Measurements from ENCODE around the gene ATXN2. TPM values are rescaled to one million over a fixed set of nuclear protein-coding genes. Genes with fewer than 3 reads are reported as not detected.
A peak's percentile ranks its signal among the peaks of the same experiment; 100 is the strongest.
"Not testable (repeated sequence)": the region's sequence is repeated elsewhere in the genome, so short reads cannot be mapped to it uniquely, and the experiment has no call there.

The ATXN2 gene
- total RNA-seq, 3 donors from 2014 or later = 49.9 to 82.5 (median 55.4) TPM

DNA sequence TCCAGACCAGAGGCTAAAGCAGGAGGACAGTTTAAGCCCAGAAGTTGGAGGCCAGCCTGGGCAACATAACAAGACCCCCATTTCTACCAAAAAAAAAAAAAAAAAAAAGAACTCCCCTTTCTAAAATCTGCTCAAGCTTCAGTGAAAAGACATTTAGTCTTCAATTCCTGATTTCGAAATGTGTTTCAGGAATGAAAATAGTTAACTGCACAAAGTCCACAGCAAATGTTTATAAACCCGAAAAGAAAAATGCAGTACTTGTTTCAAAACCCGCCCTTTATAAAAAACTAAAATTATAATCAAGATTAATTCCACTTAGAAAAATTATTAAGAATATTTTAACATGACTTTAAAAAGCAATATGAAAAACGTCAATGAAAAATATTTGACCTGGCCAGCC is 12.1 kb downstream of the ATXN2 start:
- no peak for ATAC-seq
- TF ChIP-seq, protein P1, sequence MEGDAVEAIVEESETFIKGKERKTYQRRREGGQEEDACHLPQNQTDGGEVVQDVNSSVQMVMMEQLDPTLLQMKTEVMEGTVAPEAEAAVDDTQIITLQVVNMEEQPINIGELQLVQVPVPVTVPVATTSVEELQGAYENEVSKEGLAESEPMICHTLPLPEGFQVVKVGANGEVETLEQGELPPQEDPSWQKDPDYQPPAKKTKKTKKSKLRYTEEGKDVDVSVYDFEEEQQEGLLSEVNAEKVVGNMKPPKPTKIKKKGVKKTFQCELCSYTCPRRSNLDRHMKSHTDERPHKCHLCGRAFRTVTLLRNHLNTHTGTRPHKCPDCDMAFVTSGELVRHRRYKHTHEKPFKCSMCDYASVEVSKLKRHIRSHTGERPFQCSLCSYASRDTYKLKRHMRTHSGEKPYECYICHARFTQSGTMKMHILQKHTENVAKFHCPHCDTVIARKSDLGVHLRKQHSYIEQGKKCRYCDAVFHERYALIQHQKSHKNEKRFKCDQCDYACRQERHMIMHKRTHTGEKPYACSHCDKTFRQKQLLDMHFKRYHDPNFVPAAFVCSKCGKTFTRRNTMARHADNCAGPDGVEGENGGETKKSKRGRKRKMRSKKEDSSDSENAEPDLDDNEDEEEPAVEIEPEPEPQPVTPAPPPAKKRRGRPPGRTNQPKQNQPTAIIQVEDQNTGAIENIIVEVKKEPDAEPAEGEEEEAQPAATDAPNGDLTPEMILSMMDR (IDR thresholded peaks at IDR 0.05) = no peak

GRCh38 chr12:111585690-111586089 is 13.4 kb downstream of the ATXN2 start:
- Histone ChIP-seq H3K9me3 (no peaks in the 10 kb centered on the region), H3K36me3 (ENCODE audit: low read depth) (no peaks in the 10 kb centered on the region), H3K4me3 (no peak overlapping the region), H3K4me1 (ENCODE audit: low read depth) (peaks cover 8% of the 10 kb centered on the region)
- ATAC-seq = no peak
- TF ChIP-seq, protein P1 (IDR thresholded peaks at IDR 0.05) = no peak
- intact Hi-C loops (cut with DNase I, micrococcal nuclease) = no loop called here
- no peak for DNase-seq

More for the DNA sequence above, 12.1 kb downstream of the ATXN2 start:
- DNase-seq = no peak
- Histone ChIP-seq H3K4me1 (ENCODE audit: low read depth) (peaks cover 8% of the 10 kb centered on the region), H3K4me3 (no peak overlapping the region), H3K9me3 (no peaks in the 10 kb centered on the region), H3K36me3 (ENCODE audit: low read depth) (no peaks in the 10 kb centered on the region)
- intact Hi-C loops (cut with DNase I, micrococcal nuclease) = no loop called here

DNA sequence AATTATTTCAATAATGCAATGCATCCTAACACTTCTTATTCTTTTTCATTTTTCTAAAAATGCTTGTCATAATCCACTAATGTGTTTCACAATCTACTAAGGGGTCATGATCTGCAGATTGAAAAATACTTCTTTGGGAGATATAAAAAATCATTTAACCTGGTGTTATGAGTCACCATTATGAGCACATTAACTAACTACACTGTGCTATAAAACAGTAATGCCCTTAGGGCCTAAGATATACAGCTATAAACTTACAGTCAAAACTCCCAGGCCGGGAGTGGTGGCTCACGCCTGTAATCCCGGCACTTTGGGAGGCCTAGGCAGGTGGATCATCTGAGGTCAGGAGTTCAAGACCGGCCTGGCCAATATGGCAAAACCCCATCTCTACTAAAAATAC is 14.2 kb downstream of the ATXN2 start:
- DNase-seq (no peak), ATAC-seq (peak; percentile 92)
- intact Hi-C loops (cut with DNase I, micrococcal nuclease) = no loop called here

GRCh38 chr12:111583506-111583905 is 15.6 kb downstream of the ATXN2 start:
- not testable (repeated sequence) for DNase-seq; H3K4me1 ChIP-seq (ENCODE audit: low read depth); ATAC-seq

More for the DNA sequence above, 14.2 kb downstream of the ATXN2 start:
- no peak overlapping the region for H3K4me3 ChIP-seq
- TF ChIP-seq, protein P1 (IDR thresholded peaks at IDR 0.05) = no peak
- H3K9me3 ChIP-seq = no peaks in the 10 kb centered on the region
- peaks cover 8% of the 10 kb centered on the region for H3K4me1 ChIP-seq (ENCODE audit: low read depth)
- H3K36me3 ChIP-seq (ENCODE audit: low read depth) = no peaks in the 10 kb centered on the region

DNA sequence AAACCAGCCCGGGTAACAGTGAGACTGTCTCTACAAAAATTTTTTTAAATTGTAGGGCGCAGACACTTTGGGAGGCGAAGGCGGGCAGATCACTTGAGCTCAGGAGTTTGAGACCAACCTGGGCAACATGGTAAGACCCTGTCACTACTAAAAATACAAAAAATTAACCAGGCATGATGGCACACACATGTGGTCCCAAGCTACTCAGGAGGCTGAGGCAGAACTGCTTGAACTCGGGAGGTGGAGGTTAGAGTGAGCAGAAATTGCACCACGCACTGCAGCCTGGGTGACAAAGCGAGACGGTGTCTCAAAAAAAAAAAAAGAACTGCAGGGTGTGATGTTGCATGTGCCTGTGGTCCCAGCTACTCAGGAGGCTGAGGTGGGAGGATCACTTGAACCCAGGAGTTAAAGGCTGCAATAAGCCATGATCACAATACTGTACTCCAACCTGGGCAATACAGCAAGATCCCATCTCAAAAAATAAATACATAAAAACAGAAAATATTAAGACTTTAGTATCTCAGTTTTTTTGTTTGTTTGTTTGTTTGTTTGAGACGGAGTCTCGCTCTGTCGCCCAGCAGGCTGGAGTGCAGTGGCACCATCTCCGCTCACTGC is 16.9 kb downstream of the ATXN2 start:
- ATAC-seq (no peak), DNase-seq (no peak)
- Histone ChIP-seq H3K9me3 (no peaks in the 10 kb centered on the region), H3K36me3 (ENCODE audit: low read depth) (no peaks in the 10 kb centered on the region), H3K4me1 (ENCODE audit: low read depth) (peaks cover 8% of the 10 kb centered on the region), H3K4me3 (no peak overlapping the region)
- intact Hi-C loops (cut with DNase I, micrococcal nuclease) = no loop called here
- TF ChIP-seq, protein P1 (IDR thresholded peaks at IDR 0.05) = no peak

More at GRCh38 chr12:111583506-111583905, 15.6 kb downstream of the ATXN2 start:
- intact Hi-C loops (cut with DNase I, micrococcal nuclease); H3K36me3 ChIP-seq (ENCODE audit: low read depth); H3K4me3 ChIP-seq; H3K9me3 ChIP-seq: not testable (repeated sequence)

GRCh38 chr12:111581434-111582132 is 17.5 kb downstream of the ATXN2 start:
- no peak for ATAC-seq
- Histone ChIP-seq H3K9me3 (no peaks in the 10 kb centered on the region), H3K4me1 (ENCODE audit: low read depth) (peaks cover 8% of the 10 kb centered on the region), H3K4me3 (no peak overlapping the region), H3K36me3 (ENCODE audit: low read depth) (no peaks in the 10 kb centered on the region)
- intact Hi-C loops (cut with DNase I, micrococcal nuclease) = no loop called here
- DNase-seq = no peak
- TF ChIP-seq, protein P1 (IDR thresholded peaks at IDR 0.05) = no peak

Measured in mucosa of descending colon (tissue), 3 donors.